Testis (tissue), 3 donors: ENCODE data around the gene LRRN2. TPM values are rescaled to one million over a fixed set of nuclear protein-coding genes. Genes with fewer than 3 reads are reported as not detected.
"Not testable (repeated sequence)": the region's sequence is repeated elsewhere in the genome, so short reads cannot be mapped to it uniquely, and the experiment has no call there.

Source experiments
- DNase-seq: peaks from one replicate; pipeline ENCODE4 v3.0.0-alpha.2; 2019
- H3K27ac ChIP-seq, 2 donors: fragments of 200-600 bp; sonication (generic); one replicate each; pipeline ENCODE4 v1.5.1; 2019
- H3K27me3 ChIP-seq: fragments of 200-600 bp; sonication (generic); one replicate; pipeline ENCODE4 v1.5.1; 2019
- H3K36me3 ChIP-seq: fragments of 200-600 bp; sonication (generic); one replicate; pipeline ENCODE4 v1.5.1; 2017; ENCODE audit warnings: low read depth; ENCODE audit errors: missing control alignments
- H3K4me1 ChIP-seq: fragments of 200-600 bp; sonication (generic); one replicate; pipeline ENCODE4 v1.5.1; 2019
- H3K4me3 ChIP-seq, 2 donors: fragments of 200-600 bp; sonication (generic); one replicate each; pipeline ENCODE4 v1.5.1; 2017 to 2019
- H3K9me3 ChIP-seq: fragments of 200-600 bp; sonication (generic); one replicate; pipeline ENCODE4 v1.5.1; 2017
- CTCF ChIP-seq, 3 experiments: fragments of 450-650 bp in 2 of 3; fragments of 200-600 bp in 1 of 3; sonication (generic) in 1 of 3; IDR thresholded peaks; one replicate each; pipeline ENCODE4 v1.5.1; 2016 to 2019; ENCODE audit warnings: antibody characterized with exemption in 3 of 3, mild to moderate bottlenecking in 2 of 3, moderate library complexity in 1 of 3
- POLR2A ChIP-seq: fragments of 450-650 bp; IDR thresholded peaks from one replicate; pipeline ENCODE4 v1.6.1; 2017; ENCODE audit warnings: antibody characterized with exemption, mild to moderate bottlenecking, moderate library complexity
- WGBS, 2 donors: methylation state at CpG; one replicate each; pipeline ENCODE4 v1.1.5; 2018; 5-methylcytosine and 5-hydroxymethylcytosine counted together
- intact Hi-C: fragments of 100-400 bp; cut with DNase I; formaldehyde crosslinking; loops from one replicate; pipeline ENCODE4 v1.15.1; 2023; ENCODE audit warnings: low total_unique reads
- polyA plus RNA-seq: library from polyadenylated mRNA; stranded (reverse); fragments of 350-450 nt; fragmentation: Illumina TruSeq; extraction: RNeasy Lipid Tissue Mini Kit (QIAGEN cat#74804); gene quantifications from one replicate; pipeline ENCODE4 v1.2.3, GENCODE V29; 2014; ENCODE audit warnings: low read depth, low replicate concordance; ENCODE audit not compliant: insufficient read depth
- total RNA-seq, 2 donors: library from RNA; depleted of rRNA; stranded (reverse); fragments of >200 nt; gene quantifications; one replicate each; pipeline ENCODE4 v1.2.3, GENCODE V29; 2016

LRRN2 gene
- total and polyA plus RNA-seq, 3 donors from 2014 or later, result 16.7 to 27.4 (median 19.5) TPM

GRCh38 chr1:204695692-204696091 is 10.2 kb upstream of the LRRN2 start:
- intact Hi-C loops, result no loop called here
- 89 to 93% methylated on average over 5 of the region's 5 CpGs for WGBS, 2 donors
- no peaks in the 10 kb centered on the region for H3K36me3 ChIP-seq
- H3K4me1 ChIP-seq, result no peaks in the 10 kb centered on the region
- H3K27me3 ChIP-seq, result no peaks in the 10 kb centered on the region
- TF ChIP-seq POLR2A (no peak), CTCF (IDR thresholded peaks at IDR 0.05) (no peak)
- no peaks in the 10 kb centered on the region for H3K9me3 ChIP-seq
- H3K4me3 ChIP-seq, result no peak overlapping the region
- no peak overlapping the region for H3K27ac ChIP-seq
- no peak for DNase-seq

- Histone ChIP-seq H3K9me3 (no peaks in the 10 kb centered on the region), H3K27me3 (no peaks in the 10 kb centered on the region), H3K36me3 (no peaks in the 10 kb centered on the region), H3K4me3 (no peak overlapping the region), H3K4me1 (no peaks in the 10 kb centered on the region), H3K27ac (no peak overlapping the region)
- DNase-seq, result no peak
- intact Hi-C loops, result no loop called here
- TF ChIP-seq CTCF (IDR thresholded peaks at IDR 0.05) (no peak), POLR2A (no peak)
- WGBS, 2 donors, result 62 to 78% methylated on average over 7 of the region's 7 CpGs
Observed at GRCh38 chr1:204694145-204694544, 8.6 kb upstream of the LRRN2 start.

- H3K27me3 ChIP-seq, result no peaks in the 10 kb centered on the region
- no peaks in the 10 kb centered on the region for H3K4me1 ChIP-seq
- no peak for DNase-seq
- intact Hi-C loops, result no loop called here
- WGBS, 2 donors, result 84 to 85% methylated on average over 7 of the region's 7 CpGs
- no peaks in the 10 kb centered on the region for H3K36me3 ChIP-seq
- no peak overlapping the region for H3K4me3 ChIP-seq
- TF ChIP-seq CTCF (IDR thresholded peaks at IDR 0.05), result no peak
- no peak for TF ChIP-seq POLR2A
- no peaks in the 10 kb centered on the region for H3K9me3 ChIP-seq
- H3K27ac ChIP-seq, result no peak overlapping the region
Observed at GRCh38 chr1:204692841-204693356, 7.4 kb upstream of the LRRN2 start.

GRCh38 chr1:204692325-204692840 is 6.8 kb upstream of the LRRN2 start:
- Histone ChIP-seq H3K4me3 (no peak overlapping the region), H3K27me3 (no peaks in the 10 kb centered on the region), H3K4me1 (no peaks in the 10 kb centered on the region), H3K36me3 (no peaks in the 10 kb centered on the region), H3K9me3 (no peaks in the 10 kb centered on the region), H3K27ac (no peak overlapping the region)
- 95 to 100% methylated on average over 1 of the region's 1 CpG for WGBS, 2 donors
- intact Hi-C loops, result no loop called here
- DNase-seq, result no peak
- TF ChIP-seq CTCF (IDR thresholded peaks at IDR 0.05) (no peak), POLR2A (no peak)

GRCh38 chr1:204691328-204691730 is 5.8 kb upstream of the LRRN2 start:
- H3K4me3 ChIP-seq, H3K36me3 ChIP-seq, H3K27ac ChIP-seq, H3K4me1 ChIP-seq, H3K9me3 ChIP-seq, intact Hi-C loops, DNase-seq, H3K27me3 ChIP-seq: not testable (repeated sequence)
- 85 to 90% methylated on average over 6 of the region's 6 CpGs for whole genome bisulfite sequencing, 2 donors
